ENCODE results near the gene CCR2. TPM values are rescaled to one million over a fixed set of nuclear protein-coding genes. Genes with fewer than 3 reads are reported as not detected.
"Not testable (repeated sequence)": the region's sequence is repeated elsewhere in the genome, so short reads cannot be mapped to it uniquely, and the experiment has no call there.

The CCR2 gene
- 10 to 100 TPM; 70.8 to 70.9 TPM for total RNA-seq

DNA sequence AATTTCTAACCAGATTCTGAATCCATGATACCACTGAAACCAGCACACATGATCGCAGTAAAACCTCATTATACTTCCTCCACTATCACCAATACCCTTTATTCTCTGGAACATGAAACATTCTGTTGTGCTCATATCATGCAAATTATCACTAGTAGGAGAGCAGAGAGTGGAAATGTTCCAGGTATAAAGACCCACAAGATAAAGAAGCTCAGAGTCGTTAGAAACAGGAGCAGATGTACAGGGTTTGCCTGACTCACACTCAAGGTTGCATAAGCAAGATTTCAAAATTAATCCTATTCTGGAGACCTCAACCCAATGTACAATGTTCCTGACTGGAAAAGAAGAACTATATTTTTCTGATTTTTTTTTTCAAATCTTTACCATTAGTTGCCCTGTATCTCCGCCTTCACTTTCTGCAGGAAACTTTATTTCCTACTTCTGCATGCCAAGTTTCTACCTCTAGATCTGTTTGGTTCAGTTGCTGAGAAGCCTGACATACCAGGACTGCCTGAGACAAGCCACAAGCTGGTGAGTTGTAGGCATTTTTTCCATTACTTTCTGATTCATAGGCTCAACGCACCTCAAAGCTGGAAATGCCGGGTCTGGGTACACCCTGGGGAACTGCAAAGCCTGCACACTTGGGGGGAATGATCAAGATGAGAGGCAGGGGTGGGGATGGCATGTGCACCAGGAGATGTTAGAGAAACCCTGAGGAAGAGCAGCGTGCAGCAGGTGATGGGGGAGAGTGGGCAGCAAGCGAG is at the start of gene CCR2:
CCR2 (plus strand) TSS at position 465 of the 764 bp plus-strand sequence. CDS start 3,417 bp downstream, outside the sequence.
- Mint-ChIP-seq H3K36me3 (ENCODE audit: low read depth) (peaks cover 58% of the 10 kb centered on the region), H3K4me1 (ENCODE audit: low read depth) (peaks cover 97% of the 10 kb centered on the region), H3K27me3 (ENCODE audit: low read depth) (peaks cover 2% of the 10 kb centered on the region)

DNA sequence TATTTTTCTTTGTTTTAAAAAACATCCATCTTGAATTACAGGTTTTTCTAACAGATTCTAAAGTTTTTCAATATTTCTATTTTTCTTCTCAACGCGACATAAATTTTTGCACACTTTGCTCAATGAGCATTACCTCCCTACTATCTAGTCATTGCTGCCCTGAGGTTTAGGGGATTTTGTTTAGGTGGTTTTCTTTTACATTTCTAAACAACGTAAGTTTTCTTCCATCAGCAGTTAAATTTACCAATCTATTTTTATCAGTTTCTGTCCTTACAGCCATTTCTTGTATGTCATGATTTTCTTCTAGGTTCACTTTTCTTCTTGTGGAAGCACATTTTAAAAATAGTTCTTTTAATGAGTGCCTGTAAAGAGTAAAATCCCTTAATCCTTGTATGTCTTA is 49.2 kb upstream of the CCR2 start:
- peaks cover 28% of the 10 kb centered on the region for H3K36me3 Mint-ChIP-seq (ENCODE audit: low read depth)
- H3K4me1 Mint-ChIP-seq (ENCODE audit: low read depth) = peaks cover 38% of the 10 kb centered on the region
- H3K4me3 Mint-ChIP-seq = no peak overlapping the region
- peaks cover 7% of the 10 kb centered on the region for H3K9me3 Mint-ChIP-seq (ENCODE audit: insufficient read depth)
- ATAC-seq = no peak
- no peak for DNase-seq
- H3K27me3 Mint-ChIP-seq (ENCODE audit: low read depth) = peaks cover 7% of the 10 kb centered on the region
- CTCF ChIA-PET = no interaction called here
- H3K27ac Mint-ChIP-seq = no peak overlapping the region
- POLR2A ChIA-PET = no interaction called here

More for the DNA sequence above, at the start of gene CCR2:
- DNase-seq (no peak), ATAC-seq (peak; percentile 46)
- Mint-ChIP-seq H3K27ac (peak within 1 kb of the TSS; percentile 91), H3K9me3 (ENCODE audit: insufficient read depth) (peaks cover under 1% of the 10 kb centered on the region), H3K4me3 (peak within 1 kb of the TSS; percentile 85)
- ChIA-PET CTCF (interaction anchor here (1.0 to 10.1 kb wide), 14 partner anchors 10 to 426 kb away, joined by 3 to 198 read pairs (median 4); partner anchors contain the start of genes CCR1 and CCR5), POLR2A (interaction anchor here (0.7 to 3.3 kb wide), 5 partner anchors 16 to 256 kb away, joined by 3 to 23 read pairs (median 3); partner anchors contain the start of gene CCR5)

GRCh38 chr3:46312991-46313390 is 40.9 kb upstream of the CCR2 start:
- peaks cover 24% of the 10 kb centered on the region for H3K4me1 Mint-ChIP-seq (ENCODE audit: low read depth)
- H3K4me3 Mint-ChIP-seq = no peak overlapping the region
- ATAC-seq = no peak
- no peak for DNase-seq
- ChIA-PET POLR2A (no interaction called here), CTCF (interaction anchor here (1.0 to 2.3 kb wide), 3 partner anchors 10 to 55 kb away, joined by 3 to 12 read pairs (median 4); no protein-coding TSS in a partner anchor)
- H3K27me3 Mint-ChIP-seq (ENCODE audit: low read depth) = peaks cover 4% of the 10 kb centered on the region
- no peak overlapping the region for H3K27ac Mint-ChIP-seq
- peaks cover 48% of the 10 kb centered on the region for H3K36me3 Mint-ChIP-seq (ENCODE audit: low read depth)
- peaks cover 17% of the 10 kb centered on the region for H3K9me3 Mint-ChIP-seq (ENCODE audit: insufficient read depth)

DNA sequence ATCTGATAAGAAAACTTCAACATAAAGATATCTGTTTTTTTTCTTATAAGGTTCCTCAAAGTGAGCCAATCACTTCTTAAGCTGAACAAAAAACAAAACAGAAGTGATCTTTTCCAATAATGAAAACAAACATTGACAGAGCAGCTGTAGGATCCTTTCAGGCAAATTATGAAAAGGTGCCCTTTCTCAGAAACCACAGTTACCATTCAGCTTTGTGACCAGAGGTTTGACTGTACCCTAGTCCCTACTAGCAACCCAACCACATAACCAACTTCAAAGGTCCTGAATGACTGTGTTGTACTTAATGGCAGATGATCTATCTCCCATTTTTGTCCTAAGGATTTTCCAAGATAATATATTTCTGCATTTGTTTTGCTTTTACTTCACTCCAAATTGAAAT is 39.4 kb upstream of the CCR2 start:
- peaks cover 3% of the 10 kb centered on the region for H3K27me3 Mint-ChIP-seq (ENCODE audit: low read depth)
- H3K27ac Mint-ChIP-seq = no peak overlapping the region
- peaks cover 43% of the 10 kb centered on the region for H3K36me3 Mint-ChIP-seq (ENCODE audit: low read depth)
- no peak overlapping the region for H3K4me3 Mint-ChIP-seq
- ChIA-PET CTCF (interaction anchor here (0.7 to 1.9 kb wide), 9 partner anchors 14 to 237 kb away, joined by 3 to 7 read pairs (median 3); partner anchors contain the start of gene CCR1), POLR2A (interaction anchor here (1.0 to 1.2 kb wide), 2 partner anchors 16 to 56 kb away, joined by 3 read pairs; partner anchors contain the start of gene CCR5)
- H3K4me1 Mint-ChIP-seq (ENCODE audit: low read depth) = peaks cover 24% of the 10 kb centered on the region
- H3K9me3 Mint-ChIP-seq (ENCODE audit: insufficient read depth) = peaks cover 22% of the 10 kb centered on the region
- peak; percentile 48 for DNase-seq
- ATAC-seq = peak; percentile 87

- peaks cover 24% of the 10 kb centered on the region for H3K9me3 Mint-ChIP-seq (ENCODE audit: insufficient read depth)
- peaks cover 40% of the 10 kb centered on the region for H3K36me3 Mint-ChIP-seq (ENCODE audit: low read depth)
- POLR2A ChIA-PET = no interaction called here
- ATAC-seq (no peak), DNase-seq (no peak)
- H3K27ac Mint-ChIP-seq = no peak overlapping the region
- H3K4me3 Mint-ChIP-seq = no peak overlapping the region
- peaks cover 8% of the 10 kb centered on the region for H3K27me3 Mint-ChIP-seq (ENCODE audit: low read depth)
- CTCF ChIA-PET = interaction anchor here (0.6 to 2.7 kb wide), 2 partner anchors 52 to 56 kb away, joined by 3 to 9 read pairs; no protein-coding TSS in a partner anchor
- peaks cover 21% of the 10 kb centered on the region for H3K4me1 Mint-ChIP-seq (ENCODE audit: low read depth)
Observed at GRCh38 chr3:46316206-46316605, 37.7 kb upstream of the CCR2 start.

DNA sequence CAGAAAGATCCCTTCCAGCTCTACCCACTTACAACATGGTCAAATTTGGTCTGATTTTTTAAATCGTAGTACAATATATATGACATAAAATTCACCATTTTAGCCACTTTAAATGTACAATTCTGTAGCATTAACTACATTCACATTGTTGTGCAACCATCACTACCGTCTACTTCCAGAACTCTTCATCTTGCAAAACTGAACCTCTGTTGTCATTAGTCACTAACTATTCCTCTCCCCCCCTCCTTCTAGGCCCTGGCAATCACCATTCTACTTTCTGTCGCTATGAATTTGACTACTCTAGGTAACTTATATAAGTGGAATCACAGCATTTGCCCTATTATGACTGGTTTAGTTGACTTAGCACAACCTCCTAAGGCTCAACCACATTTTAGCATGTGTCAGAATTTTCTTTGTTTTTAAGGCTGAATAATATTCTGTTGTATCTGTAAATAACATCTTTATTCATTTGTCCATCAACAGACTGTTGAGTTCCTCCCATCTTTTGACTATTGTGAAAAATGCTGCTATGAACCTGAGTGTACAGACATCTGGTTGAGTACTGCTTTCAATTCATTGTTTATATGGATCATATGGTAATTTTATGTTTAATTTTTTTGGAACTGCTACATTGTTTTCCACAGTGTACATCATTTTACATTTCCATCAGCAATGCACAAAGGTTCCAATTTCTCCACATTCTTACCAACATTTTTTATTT is 35.5 kb upstream of the CCR2 start:
- Mint-ChIP-seq H3K27ac (no peak overlapping the region), H3K4me3 (no peak overlapping the region), H3K36me3 (ENCODE audit: low read depth) (peaks cover 38% of the 10 kb centered on the region), H3K4me1 (ENCODE audit: low read depth) (peaks cover 16% of the 10 kb centered on the region), H3K27me3 (ENCODE audit: low read depth) (peaks cover 18% of the 10 kb centered on the region), H3K9me3 (ENCODE audit: insufficient read depth) (peaks cover 24% of the 10 kb centered on the region)
- DNase-seq (no peak), ATAC-seq (no peak)
- CTCF ChIA-PET = interaction anchor here (1.9 kb wide), 1 partner anchor 18 kb away, joined by 6 read pairs; no protein-coding TSS in a partner anchor
- POLR2A ChIA-PET = no interaction called here

GRCh38 chr3:46321461-46322104 is 32.3 kb upstream of the CCR2 start:
- Mint-ChIP-seq H3K36me3 (ENCODE audit: low read depth) (peaks cover 30% of the 10 kb centered on the region), H3K27ac (no peak overlapping the region), H3K4me1 (ENCODE audit: low read depth) (peaks cover 10% of the 10 kb centered on the region), H3K27me3 (ENCODE audit: low read depth) (peaks cover 20% of the 10 kb centered on the region), H3K4me3 (no peak overlapping the region), H3K9me3 (ENCODE audit: insufficient read depth) (peaks cover 29% of the 10 kb centered on the region)
- ChIA-PET CTCF (interaction anchor here (1.0 to 2.5 kb wide), 4 partner anchors 10 to 36 kb away, joined by 3 to 8 read pairs (median 4); no protein-coding TSS in a partner anchor), POLR2A (interaction anchor here (1.5 kb wide), 1 partner anchor 47 kb away, joined by 4 read pairs; no protein-coding TSS in a partner anchor)
- DNase-seq (no peak), ATAC-seq (no peak)

- Mint-ChIP-seq H3K27ac (no peak overlapping the region), H3K4me1 (ENCODE audit: low read depth) (peaks cover 10% of the 10 kb centered on the region), H3K9me3 (ENCODE audit: insufficient read depth) (peaks cover 11% of the 10 kb centered on the region), H3K27me3 (ENCODE audit: low read depth) (peaks cover 17% of the 10 kb centered on the region), H3K4me3 (no peak overlapping the region), H3K36me3 (ENCODE audit: low read depth) (peaks cover 14% of the 10 kb centered on the region)
- ATAC-seq (no peak), DNase-seq (no peak)
- POLR2A ChIA-PET = no interaction called here
- CTCF ChIA-PET = interaction anchor here (1.3 kb wide), 1 partner anchor 61 kb away, joined by 3 read pairs; no protein-coding TSS in a partner anchor
Observed at GRCh38 chr3:46324036-46324435, 29.9 kb upstream of the CCR2 start.

GRCh38 chr3:46325645-46326300 is 28.1 kb upstream of the CCR2 start:
- H3K27me3 Mint-ChIP-seq (ENCODE audit: low read depth) = peaks cover 14% of the 10 kb centered on the region
- H3K4me3 Mint-ChIP-seq = no peak overlapping the region
- ATAC-seq (no peak), DNase-seq (no peak)
- H3K4me1 Mint-ChIP-seq (ENCODE audit: low read depth) = peaks cover 11% of the 10 kb centered on the region
- no peak overlapping the region for H3K27ac Mint-ChIP-seq
- H3K9me3 Mint-ChIP-seq (ENCODE audit: insufficient read depth) = peaks cover 6% of the 10 kb centered on the region
- ChIA-PET CTCF (interaction anchor here (1.1 kb wide), 1 partner anchor 304 kb away, joined by 3 read pairs; no protein-coding TSS in a partner anchor), POLR2A (no interaction called here)
- H3K36me3 Mint-ChIP-seq (ENCODE audit: low read depth) = peaks cover 10% of the 10 kb centered on the region

GRCh38 chr3:46330676-46331075 is 23.2 kb upstream of the CCR2 start:
- H3K4me3 Mint-ChIP-seq; H3K36me3 Mint-ChIP-seq (ENCODE audit: low read depth); ATAC-seq; CTCF ChIA-PET; H3K27ac Mint-ChIP-seq; POLR2A ChIA-PET; H3K9me3 Mint-ChIP-seq (ENCODE audit: insufficient read depth); DNase-seq; H3K27me3 Mint-ChIP-seq (ENCODE audit: low read depth): not testable (repeated sequence)
- peaks cover 31% of the 10 kb centered on the region for H3K4me1 Mint-ChIP-seq (ENCODE audit: low read depth)
